ENCODE measurements around the gene SAMD11.
A peak's percentile ranks its signal among the peaks of the same experiment; 100 is the strongest.
"Not testable (repeated sequence)": the region's sequence is repeated elsewhere in the genome, so short reads cannot be mapped to it uniquely, and the experiment has no call there.

The SAMD11 gene

DNA sequence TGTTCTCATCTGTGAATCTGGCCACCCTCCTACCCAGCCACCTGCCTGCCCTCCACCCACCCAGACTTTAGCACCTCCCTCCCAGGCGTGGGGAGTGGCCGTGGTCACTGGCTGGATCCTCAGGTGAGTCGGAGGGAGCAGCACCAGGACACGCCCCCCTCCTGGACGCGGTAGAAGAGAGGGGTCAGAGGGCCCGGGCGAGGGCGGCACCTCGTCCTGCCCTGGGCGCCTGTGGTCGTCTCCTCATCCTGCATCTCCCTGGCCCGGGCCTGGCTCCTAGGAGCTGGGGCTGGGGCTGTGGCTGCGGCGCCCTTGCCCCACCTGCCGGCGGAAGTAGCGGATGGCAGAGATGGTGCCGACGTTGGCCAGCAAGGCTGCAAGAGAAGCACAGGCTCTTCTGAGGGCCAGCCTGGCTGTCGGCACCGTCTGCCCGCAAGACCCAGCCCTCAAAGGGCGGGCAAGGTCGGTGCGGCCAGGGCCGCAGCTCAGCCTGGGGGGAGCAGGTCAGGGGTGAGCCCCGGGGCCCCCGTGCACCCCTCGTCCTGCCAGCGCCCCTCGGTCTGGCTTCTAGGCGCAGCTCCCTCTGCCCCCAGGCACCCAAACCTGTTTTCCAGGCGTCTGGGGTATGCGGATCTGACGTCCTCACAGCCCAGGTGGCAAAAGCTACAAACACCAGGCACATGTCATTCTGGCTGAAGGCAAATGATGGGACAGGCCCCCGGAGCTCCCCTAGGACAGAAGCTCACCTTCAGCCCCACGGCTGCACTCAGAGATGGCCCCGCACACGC lies 52.4 kb downstream of the SAMD11 start:
- Mint-ChIP-seq H3K27ac (no peak overlapping the region), H3K4me3 (no peak overlapping the region)

GRCh38 chr1:976791-977190 lies 53.1 kb downstream of the SAMD11 start:
- not testable (repeated sequence) for H3K36me3 Mint-ChIP-seq (ENCODE audit: low read depth); H3K27ac Mint-ChIP-seq; H3K9me3 Mint-ChIP-seq; H3K4me3 Mint-ChIP-seq
- Mint-ChIP-seq H3K27me3 (ENCODE audit: low read depth, poor library complexity) (peaks cover 50% of the 10 kb centered on the region), H3K4me1 (peaks cover 12% of the 10 kb centered on the region)
- DNase-seq = peak; percentile 41

More for the DNA sequence above, 52.4 kb downstream of the SAMD11 start:
- H3K36me3 Mint-ChIP-seq (ENCODE audit: low read depth) = peaks cover 4% of the 10 kb centered on the region
- TF ChIP-seq, protein P1, sequence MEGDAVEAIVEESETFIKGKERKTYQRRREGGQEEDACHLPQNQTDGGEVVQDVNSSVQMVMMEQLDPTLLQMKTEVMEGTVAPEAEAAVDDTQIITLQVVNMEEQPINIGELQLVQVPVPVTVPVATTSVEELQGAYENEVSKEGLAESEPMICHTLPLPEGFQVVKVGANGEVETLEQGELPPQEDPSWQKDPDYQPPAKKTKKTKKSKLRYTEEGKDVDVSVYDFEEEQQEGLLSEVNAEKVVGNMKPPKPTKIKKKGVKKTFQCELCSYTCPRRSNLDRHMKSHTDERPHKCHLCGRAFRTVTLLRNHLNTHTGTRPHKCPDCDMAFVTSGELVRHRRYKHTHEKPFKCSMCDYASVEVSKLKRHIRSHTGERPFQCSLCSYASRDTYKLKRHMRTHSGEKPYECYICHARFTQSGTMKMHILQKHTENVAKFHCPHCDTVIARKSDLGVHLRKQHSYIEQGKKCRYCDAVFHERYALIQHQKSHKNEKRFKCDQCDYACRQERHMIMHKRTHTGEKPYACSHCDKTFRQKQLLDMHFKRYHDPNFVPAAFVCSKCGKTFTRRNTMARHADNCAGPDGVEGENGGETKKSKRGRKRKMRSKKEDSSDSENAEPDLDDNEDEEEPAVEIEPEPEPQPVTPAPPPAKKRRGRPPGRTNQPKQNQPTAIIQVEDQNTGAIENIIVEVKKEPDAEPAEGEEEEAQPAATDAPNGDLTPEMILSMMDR (IDR thresholded peaks at IDR 0.05) = peak; percentile 55
- H3K4me1 Mint-ChIP-seq = peaks cover 12% of the 10 kb centered on the region
- H3K9me3 Mint-ChIP-seq = peaks cover 6% of the 10 kb centered on the region
- DNase-seq = peak; percentile 80
- H3K27me3 Mint-ChIP-seq (ENCODE audit: low read depth, poor library complexity) = peaks cover 54% of the 10 kb centered on the region

DNA sequence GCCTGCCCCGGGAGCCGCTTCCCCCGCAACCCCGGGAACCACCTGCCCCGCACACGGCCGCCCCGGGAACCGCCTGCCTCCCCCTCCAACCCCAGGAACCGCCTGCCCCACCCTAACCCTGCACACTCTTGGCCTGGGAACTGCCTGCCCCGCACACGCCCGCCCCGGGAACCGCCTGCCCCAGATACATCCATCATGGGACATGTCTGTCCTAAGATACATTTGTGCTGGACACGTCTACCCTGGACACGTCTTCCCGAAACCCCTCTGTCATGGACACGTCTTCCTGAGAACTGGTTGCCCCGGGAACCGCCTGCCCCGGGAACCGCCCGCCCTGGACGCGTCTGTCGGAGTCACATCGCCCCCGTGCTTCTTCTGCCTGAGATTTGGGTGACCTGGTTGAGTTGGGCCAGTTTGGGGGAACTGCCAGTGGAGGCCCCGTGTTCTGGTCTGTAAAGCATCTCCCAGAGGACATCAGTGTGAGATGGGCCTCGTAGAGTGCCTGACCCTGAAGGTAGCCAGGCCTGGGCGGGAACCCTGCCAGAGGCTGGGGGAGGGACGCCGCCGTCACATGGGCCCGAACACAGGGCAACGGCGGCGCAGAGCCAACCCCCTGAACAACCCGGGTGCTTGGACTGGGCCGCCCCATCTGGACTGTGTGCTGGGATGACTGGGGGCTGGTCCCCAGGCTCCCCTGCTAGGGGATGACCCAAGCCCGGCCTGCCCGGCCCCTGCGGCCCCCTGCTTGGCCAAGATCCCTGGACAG lies 54.5 kb downstream of the SAMD11 start:
- DNase-seq = no peak
- Mint-ChIP-seq H3K36me3 (ENCODE audit: low read depth) (peaks cover 4% of the 10 kb centered on the region), H3K27ac (peak overlapping the region; percentile 54), H3K27me3 (ENCODE audit: low read depth, poor library complexity) (peaks cover 49% of the 10 kb centered on the region), H3K4me3 (no peak overlapping the region), H3K4me1 (peaks cover 18% of the 10 kb centered on the region), H3K9me3 (peaks cover 6% of the 10 kb centered on the region)
- TF ChIP-seq, protein P1 (IDR thresholded peaks at IDR 0.05) = no peak

DNA sequence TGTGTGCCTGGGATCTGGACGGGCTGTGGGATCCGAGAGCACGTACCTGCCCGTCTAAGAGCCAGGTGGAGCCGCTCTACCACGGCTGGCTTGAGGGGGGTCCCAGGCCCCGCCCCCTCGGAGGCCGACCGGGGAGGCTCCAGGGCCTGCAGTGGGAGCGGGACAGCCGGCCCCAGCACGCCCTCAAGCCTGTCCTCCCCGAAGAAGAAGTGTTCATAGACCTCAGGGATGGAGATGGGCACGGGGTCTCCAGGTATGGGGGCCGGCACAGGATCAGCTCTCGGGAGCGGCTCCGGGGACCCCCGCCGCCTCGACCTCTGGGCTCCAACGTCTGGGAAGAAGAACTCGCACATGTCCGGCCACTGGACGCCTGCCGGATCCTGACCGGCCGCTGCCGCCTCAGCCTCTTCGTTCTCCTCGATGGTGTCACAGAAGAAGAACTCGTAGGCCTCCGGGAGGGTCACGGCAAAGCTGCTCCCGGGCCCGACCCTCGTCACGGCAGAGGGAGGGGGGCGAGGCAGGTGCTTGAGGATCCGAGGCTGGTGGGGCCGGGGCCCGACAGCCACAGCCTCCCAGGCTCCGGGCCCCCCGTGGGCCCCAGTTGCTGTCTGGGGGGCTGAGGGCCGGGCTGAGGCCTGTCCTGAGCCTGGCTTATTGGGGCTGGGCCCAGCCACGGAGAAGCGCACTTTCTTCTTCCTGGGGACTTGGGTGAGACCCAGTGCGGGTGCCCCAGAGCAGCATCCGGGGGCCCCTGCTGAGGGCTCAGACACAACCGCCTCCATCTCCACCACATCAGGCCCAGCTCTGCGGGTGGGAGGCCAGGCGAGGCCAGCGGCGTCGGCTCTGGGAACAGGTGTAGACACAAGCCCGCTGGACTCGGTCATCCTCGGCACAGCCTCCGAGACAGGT lies 55.4 kb downstream of the SAMD11 start:
- H3K36me3 Mint-ChIP-seq (ENCODE audit: low read depth) = peaks cover 4% of the 10 kb centered on the region
- TF ChIP-seq, protein P1 (IDR thresholded peaks at IDR 0.05) = no peak
- peaks cover 52% of the 10 kb centered on the region for H3K27me3 Mint-ChIP-seq (ENCODE audit: low read depth, poor library complexity)
- DNase-seq = no peak
- H3K4me1 Mint-ChIP-seq = peaks cover 18% of the 10 kb centered on the region
- H3K4me3 Mint-ChIP-seq = no peak overlapping the region
- H3K27ac Mint-ChIP-seq = no peak overlapping the region
- peaks cover 6% of the 10 kb centered on the region for H3K9me3 Mint-ChIP-seq

DNA sequence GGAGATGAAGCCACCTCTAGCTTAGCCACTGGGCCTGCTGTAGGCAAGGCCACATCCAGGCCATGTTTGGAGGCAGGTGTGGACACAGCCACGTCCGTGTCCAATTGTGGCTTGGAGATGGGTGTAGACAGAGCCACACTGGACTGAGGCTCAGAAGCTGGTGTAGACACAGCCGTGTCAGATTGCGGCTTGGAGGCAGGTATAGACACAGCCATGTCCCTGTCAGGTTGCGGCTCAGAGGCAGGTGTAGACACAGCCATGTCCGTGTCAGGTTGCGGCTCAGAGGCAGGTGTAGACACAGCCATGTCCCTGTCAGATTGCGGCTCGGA lies 56.0 kb downstream of the SAMD11 start:
- H3K27me3 Mint-ChIP-seq (ENCODE audit: low read depth, poor library complexity) = peaks cover 50% of the 10 kb centered on the region
- H3K9me3 Mint-ChIP-seq = peaks cover 6% of the 10 kb centered on the region
- no peak overlapping the region for H3K4me3 Mint-ChIP-seq
- H3K4me1 Mint-ChIP-seq = peaks cover 17% of the 10 kb centered on the region
- no peak overlapping the region for H3K27ac Mint-ChIP-seq
- TF ChIP-seq, protein P1 (IDR thresholded peaks at IDR 0.05) = no peak
- no peak for DNase-seq
- H3K36me3 Mint-ChIP-seq (ENCODE audit: low read depth) = peaks cover 4% of the 10 kb centered on the region

GRCh38 chr1:980137-980571 lies 56.4 kb downstream of the SAMD11 start:
- Mint-ChIP-seq H3K27me3 (ENCODE audit: low read depth, poor library complexity) (peaks cover 50% of the 10 kb centered on the region), H3K36me3 (ENCODE audit: low read depth) (peaks cover 4% of the 10 kb centered on the region), H3K4me3 (no peak overlapping the region), H3K4me1 (peaks cover 14% of the 10 kb centered on the region), H3K27ac (no peak overlapping the region), H3K9me3 (peaks cover 6% of the 10 kb centered on the region)
- DNase-seq = no peak
- TF ChIP-seq, protein P1 (IDR thresholded peaks at IDR 0.05) = no peak
